ENCODE data around the gene NXPH3.
"Not testable (repeated sequence)": the region's sequence is repeated elsewhere in the genome, so short reads cannot be mapped to it uniquely, and the experiment has no call there.

The NXPH3 gene

GRCh38 chr17:49575679-49576087 lies at the start of gene NXPH3:
NXPH3 (plus strand) TSS chr17:49575871; CDS start chr17:49576220, 349 bp downstream.
- peak; percentile 88 for DNase-seq (ENCODE audit: low spot score)

- DNase-seq (ENCODE audit: low spot score): no peak
Measured at GRCh38 chr17:49527927-49528651, 47.6 kb upstream of the NXPH3 start.

- DNase-seq (ENCODE audit: low spot score): no peak
Measured at GRCh38 chr17:49528966-49529365, 46.7 kb upstream of the NXPH3 start.

- no peak for DNase-seq (ENCODE audit: low spot score)
Measured at GRCh38 chr17:49530118-49530517, 45.6 kb upstream of the NXPH3 start.

- no peak for DNase-seq (ENCODE audit: low spot score)
Measured at GRCh38 chr17:49543860-49544259, 31.8 kb upstream of the NXPH3 start.

GRCh38 chr17:49545007-49545660 lies 30.5 kb upstream of the NXPH3 start:
- no peak for DNase-seq (ENCODE audit: low spot score)

- DNase-seq (ENCODE audit: low spot score): no peak
Measured at GRCh38 chr17:49545806-49546545, 29.7 kb upstream of the NXPH3 start.

- DNase-seq (ENCODE audit: low spot score): no peak
Measured at GRCh38 chr17:49546546-49547535, 28.8 kb upstream of the NXPH3 start.

GRCh38 chr17:49547566-49547965 lies 28.1 kb upstream of the NXPH3 start:
- DNase-seq (ENCODE audit: low spot score): no peak

GRCh38 chr17:49548051-49548505 lies 27.6 kb upstream of the NXPH3 start:
- no peak for DNase-seq (ENCODE audit: low spot score)

GRCh38 chr17:49548506-49549310 lies 27.0 kb upstream of the NXPH3 start:
- DNase-seq (ENCODE audit: low spot score): peak; percentile 69

GRCh38 chr17:49549311-49549605 lies 26.4 kb upstream of the NXPH3 start:
- no peak for DNase-seq (ENCODE audit: low spot score)

GRCh38 chr17:49549691-49550678 lies 25.7 kb upstream of the NXPH3 start:
- no peak for DNase-seq (ENCODE audit: low spot score)

- not testable (repeated sequence) for DNase-seq (ENCODE audit: low spot score)
Measured at GRCh38 chr17:49550764-49551163, 24.9 kb upstream of the NXPH3 start.

GRCh38 chr17:49551221-49552069 lies 24.2 kb upstream of the NXPH3 start:
- DNase-seq (ENCODE audit: low spot score): no peak

- no peak for DNase-seq (ENCODE audit: low spot score)
Measured at GRCh38 chr17:49552070-49552751, 23.5 kb upstream of the NXPH3 start.

GRCh38 chr17:49553676-49554335 lies 21.9 kb upstream of the NXPH3 start:
- no peak for DNase-seq (ENCODE audit: low spot score)

Measured in GM03348 (cell line).